ENCODE measurements around the gene PKNOX2.

Gene PKNOX2

DNA sequence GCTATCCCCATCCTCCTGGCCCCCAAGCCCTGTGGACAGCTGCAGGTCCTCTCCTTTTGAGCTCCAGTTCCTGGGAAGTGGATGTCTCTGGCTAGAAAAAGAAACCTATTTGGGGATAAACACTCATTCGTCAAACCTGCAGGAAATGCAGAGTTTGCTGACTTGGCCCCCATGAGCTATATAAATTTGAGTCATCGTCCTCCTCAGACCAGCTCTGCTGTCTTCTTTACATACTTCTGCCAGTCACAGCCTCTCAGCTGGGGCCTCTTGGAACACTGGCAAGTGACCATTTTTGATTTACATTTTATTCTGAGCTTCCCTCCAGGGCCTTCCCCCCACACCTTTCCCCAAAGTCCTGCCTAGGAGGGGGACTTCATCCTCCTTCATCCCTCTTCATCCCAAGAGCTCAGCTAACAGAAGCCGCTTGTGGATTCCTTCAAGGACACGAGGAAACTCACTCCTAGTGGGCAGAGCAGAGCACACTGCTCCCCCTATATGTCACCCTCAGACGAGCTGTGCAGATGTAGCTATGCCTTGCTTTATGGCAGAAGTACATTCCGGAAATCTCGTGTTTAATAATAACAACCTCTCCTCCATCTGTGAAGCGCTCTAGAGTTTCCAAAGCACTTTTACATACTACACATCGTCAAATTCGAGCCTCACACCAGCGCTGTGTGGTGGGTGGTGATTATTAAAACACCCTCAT, 199.7 kb downstream of the PKNOX2 start:
- peak; percentile 34 for DNase-seq (ENCODE audit: low spot score)

DNA sequence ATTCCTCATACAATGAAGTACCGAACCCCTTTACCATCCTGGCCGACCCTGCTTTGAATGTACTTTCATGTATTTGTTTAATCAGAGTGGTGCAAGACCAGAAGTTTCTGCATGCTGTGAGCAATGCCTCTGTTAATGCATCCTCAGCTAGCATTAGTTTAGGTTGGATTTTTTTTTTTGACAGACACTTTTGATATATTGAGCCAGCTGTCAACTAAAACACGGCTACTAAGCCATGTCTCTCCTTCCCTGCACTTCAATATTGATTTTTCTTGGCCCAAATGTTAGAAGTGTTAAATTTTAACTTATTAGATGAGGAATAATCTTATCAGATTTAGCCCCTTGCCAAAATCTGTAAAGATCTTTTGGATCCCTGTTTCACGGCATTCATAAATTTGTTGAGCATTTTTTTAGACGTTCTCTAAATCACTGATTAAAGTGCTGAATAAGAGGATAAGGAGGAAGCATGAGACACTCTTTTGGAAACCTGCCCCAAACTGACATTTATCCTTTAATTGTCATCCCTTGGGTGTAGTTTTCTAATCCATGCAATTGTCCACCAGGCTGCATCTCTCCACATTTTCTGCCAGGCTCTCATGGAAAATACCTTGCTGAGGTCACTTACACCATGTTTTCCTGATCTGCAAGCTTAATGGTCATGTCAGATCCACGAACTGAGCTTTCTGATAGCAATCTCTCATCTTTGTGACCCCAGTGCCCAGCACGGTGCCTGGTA, 200.8 kb downstream of the PKNOX2 start:
- DNase-seq (ENCODE audit: low spot score): no peak

DNA sequence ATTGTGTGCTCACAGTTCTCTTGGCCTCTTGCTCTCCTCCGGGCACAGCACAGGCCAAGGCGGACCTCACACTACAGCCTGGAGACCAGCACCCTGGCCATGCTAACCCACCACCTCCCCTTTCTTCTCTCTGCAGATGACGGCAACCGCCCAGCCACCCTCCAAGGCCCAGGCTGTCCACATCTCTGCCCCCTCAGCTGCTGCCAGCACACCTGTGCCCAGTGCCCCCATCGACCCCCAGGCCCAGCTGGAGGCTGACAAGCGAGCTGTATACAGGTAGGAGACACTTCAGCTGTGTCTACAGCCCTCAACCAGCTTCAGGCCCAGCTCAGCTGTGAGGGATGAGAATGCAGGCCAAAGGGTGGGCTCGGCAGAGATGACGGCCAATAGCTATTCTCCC, 203.2 kb downstream of the PKNOX2 start:
- DNase-seq (ENCODE audit: low spot score): no peak

DNA sequence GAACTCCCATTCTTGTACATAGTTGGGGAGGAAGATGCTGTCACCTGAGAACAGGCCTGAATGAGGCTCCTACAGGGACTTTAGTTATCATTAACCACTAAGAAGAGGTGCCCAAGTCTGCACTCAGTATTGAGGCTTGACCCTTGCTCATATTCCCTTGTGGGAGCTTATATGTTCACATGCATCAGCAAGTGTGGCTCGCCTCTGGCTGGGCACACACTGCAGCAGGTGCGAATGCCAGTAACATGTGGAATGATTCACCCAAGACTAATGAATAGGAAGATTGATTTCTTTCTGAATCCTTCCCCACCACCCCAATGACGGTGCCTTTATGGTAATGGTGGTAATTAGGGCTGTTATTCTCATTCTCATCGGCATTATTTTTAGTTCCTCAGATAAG, 204.2 kb downstream of the PKNOX2 start:
- no peak for DNase-seq (ENCODE audit: low spot score)

DNA sequence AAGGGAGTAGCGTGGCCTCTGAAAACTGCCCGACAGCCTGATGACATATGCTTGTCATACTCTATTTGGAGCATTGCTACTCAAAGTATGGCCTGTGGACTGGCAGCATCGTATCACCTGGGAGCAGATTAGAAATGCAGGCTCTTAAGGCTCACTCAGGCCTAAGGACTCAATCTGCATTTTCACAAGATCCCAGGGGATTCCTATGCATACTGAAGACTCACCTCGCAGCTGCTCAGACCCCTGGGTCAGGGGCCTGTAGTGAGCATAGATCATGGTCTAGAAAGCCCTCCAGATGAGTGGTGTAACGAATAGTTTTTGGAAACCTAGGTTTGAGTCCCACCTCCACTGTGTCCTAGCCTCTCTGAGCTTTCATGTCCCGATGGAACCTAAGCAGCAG, 205.3 kb downstream of the PKNOX2 start:
- no peak for DNase-seq (ENCODE audit: low spot score)

DNA sequence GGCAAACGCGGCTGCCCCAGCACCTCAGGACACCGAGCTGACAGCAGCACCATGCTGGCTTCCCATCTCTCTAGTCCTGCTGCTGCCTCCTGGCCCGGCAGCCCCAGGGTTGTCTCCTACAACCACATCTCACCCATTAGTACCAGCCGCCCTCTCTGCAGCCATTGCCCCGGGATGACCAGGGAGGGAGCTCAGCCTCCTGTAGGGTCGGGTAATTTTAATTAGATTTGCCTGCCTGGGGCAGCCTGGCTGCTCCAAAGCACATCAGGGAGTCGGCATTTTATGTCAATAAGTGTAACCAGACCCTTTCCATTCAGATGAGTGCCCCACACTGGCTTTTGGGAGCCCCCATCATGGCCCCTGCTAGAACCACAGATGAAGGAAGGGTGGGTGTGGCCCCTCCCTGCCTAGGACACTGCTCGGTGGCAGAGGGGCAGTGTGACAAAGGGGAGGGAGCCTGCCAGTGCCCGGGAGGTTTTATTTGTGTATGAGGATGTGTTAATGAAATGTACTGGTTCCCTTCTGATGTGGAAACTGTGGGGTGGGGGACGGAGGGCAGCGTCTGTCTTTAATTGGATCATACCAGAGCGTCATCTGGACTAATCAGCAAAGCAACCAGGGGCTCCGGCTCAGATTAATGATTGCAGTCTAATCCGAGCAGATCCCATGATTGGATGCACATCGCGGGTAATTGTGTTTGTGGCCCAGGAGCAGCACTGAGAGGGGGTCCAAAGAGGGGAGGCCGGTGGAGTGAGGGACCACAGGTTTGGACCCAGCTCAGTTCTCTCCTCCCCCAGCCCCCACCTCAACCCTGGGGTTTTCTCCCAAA, 206.2 kb downstream of the PKNOX2 start:
- DNase-seq (ENCODE audit: low spot score): no peak

DNA sequence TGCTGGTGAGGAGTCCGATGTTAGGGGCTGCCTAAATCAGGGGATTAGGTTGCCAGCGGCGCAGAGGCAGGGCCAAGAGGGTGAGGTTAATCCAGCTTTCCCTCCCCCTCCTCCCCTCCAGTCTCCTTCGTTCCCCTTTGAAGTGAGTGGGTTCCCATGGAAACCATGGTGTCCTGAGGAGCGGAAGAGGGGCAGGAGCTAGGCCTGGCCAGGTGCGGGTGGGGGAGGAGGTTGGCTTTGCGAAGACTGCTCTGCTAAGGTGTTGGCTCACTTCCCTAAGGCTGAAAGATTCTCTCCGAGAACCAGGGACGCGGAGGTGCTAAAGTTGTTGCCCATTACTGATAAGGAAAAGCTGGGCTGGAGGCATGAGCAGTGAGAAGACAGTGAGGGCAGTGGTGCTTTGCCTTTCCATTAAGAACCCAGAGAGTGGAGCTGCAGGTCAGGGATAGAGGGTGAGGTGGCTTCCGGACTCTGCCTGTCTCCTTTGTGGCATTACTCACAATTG, 206.9 kb downstream of the PKNOX2 start:
- no peak for DNase-seq (ENCODE audit: low spot score)

DNA sequence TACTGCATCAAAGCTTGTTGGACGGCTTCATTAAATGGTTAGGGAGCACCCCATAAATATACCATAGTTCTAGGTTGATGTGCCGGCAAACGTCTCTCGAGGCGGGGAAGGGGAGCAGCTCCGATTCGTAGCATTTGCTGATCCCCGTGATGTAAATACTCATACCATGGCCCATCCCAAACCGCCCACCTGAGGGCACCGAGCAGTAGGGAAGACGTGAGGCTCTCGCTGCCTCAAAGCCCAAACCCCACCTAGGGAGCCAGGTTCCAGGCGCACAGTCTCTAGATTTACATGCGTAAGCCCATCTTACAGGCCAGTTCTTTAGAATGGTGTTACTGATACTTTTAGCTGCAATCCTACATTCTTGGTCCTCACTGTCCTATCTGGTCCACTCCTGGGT, 207.5 kb downstream of the PKNOX2 start:
- DNase-seq (ENCODE audit: low spot score): no peak

DNA sequence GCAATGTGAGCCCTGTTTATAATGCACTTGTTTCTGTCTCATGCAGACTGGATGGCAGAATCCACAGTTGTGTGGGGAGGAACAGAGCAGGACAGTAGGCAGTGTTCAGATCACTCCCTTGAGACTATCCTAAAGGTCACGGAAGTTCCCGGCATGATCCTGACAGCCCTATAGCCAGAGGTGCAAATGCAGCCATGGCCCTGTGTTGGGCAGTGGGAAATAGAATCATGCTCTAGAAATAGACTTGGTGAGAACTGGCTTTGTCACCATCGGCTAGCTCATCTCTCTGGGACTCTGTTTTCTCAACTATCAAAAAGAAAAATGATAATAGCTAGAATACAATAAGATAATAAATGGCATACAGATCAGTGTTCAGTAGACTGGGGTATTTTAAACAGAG, 208.4 kb downstream of the PKNOX2 start:
- no peak for DNase-seq (ENCODE audit: low spot score)

DNA sequence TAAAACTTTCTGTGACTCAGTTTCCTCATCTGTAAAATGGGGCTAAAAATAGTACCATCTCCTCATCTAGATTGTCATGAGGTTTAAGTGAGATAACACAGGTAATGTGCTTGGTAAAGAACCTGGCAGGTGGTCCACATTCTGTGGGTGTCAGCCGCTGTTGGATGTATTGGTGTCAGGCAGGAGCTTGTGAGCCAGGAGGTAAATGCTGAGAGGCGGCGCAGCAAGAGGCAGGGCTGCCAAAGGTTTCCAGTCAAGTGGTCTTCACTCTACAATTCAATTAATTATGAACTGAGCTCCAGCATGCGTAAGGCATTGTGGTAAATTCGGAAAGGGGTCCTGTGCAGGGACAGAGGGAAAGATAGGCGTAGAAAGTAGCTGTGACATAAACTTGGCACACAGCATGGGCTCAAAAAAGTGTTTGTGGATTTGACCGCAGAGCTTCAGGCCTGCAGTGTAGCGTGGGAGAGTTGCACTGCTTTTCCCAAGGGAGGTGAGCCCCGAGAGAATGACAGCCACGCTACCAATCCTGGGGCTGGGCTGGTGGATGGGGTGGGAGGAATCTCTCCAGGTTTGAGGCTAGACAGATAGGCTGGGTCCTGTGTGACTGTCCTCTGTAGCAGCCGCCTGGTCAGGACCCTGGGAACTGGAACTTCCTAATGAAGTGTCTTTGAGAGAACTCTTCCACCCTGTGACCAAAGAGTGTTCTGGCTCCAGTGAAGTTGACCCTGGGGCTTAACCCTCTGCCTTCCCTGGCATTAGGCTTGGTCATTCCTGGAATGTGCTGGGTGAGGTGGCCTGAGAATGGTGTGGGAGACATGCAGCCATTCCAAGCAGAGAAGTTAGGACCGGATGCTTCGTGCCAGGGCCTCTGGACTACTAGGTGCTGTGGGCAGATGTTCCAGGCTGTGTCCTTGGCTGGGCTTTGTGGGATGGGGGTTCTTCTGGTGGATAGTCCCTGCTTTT, 209.2 kb downstream of the PKNOX2 start:
- DNase-seq (ENCODE audit: low spot score): no peak

DNA sequence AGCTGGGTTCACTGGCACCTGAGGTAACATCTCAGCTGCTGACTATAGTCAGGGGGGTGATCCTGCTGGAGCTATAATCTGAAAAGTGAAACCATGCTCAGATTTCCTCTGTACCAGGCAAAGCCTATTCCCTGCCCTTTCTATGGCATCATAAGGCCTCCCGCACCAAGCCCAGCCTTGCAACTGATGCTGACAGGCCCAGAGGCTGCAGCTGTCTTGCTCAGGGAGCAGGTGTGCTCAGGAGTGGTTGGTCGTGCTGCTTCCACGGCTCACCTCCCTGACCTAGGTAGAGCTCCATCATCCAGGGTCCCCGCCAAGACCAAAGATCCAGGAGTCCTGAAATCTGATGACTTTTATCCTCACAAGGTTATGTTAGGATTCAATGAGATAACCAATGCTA, 209.8 kb downstream of the PKNOX2 start:
- DNase-seq (ENCODE audit: low spot score): no peak

DNA sequence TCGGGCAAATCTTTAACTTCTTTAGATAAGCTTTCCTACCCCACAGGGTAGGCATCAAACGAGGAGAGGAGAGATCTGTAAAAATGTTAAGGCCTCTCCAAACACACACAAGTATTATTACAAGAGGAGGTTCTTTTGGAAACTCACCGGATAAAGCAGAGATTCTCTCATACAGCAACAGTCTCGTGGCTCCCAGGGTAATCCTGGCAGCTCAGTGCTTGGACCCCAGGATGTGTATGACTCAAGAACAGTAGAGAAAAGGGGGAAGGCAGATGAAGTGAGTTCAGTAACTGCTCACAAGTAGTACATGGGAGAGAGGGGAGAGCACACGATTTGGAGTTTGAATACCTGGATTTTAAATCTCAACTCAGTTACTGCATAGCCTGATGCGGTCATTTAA, 210.6 kb downstream of the PKNOX2 start:
- DNase-seq (ENCODE audit: low spot score): no peak

DNA sequence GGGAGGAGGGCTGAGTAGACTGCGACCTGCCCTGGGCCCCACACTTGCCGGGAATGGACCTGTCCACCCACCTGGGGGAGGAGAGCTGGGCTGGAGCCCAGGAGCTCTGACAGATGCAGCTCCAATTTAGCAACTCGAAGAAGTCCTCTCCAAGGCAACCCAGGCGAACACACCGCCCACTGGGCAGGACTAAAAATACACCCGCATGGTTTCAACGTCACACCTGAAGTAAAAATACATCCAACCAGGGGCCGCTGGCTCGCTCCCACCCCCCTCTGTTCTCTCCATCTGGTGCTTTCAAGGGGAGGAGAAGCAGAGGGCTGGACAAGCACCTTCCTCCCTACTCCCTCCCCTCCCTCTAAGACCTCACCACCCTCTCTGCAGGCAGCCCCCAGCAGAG, 211.6 kb downstream of the PKNOX2 start:
- DNase-seq (ENCODE audit: low spot score): no peak

DNA sequence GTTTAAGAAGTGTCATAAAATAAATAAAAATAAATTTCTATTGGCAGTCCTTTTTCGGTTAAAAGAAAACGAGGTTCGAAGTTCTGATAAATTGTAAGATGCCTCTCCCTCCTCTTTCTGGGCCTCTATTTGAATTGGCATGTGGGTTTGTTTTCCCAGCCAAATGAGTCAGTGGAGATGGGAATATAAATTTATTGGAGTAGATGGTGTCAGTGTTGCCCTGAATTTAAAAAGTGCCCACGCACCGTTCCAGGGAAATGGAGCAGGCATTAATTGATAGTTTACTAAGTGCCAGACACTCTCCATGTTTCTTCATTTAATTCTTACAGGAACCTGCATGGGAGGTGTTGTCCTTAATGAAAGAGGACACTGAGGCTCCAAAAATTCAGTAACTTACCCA, 212.3 kb downstream of the PKNOX2 start:
- DNase-seq (ENCODE audit: low spot score): peak; percentile 60

DNA sequence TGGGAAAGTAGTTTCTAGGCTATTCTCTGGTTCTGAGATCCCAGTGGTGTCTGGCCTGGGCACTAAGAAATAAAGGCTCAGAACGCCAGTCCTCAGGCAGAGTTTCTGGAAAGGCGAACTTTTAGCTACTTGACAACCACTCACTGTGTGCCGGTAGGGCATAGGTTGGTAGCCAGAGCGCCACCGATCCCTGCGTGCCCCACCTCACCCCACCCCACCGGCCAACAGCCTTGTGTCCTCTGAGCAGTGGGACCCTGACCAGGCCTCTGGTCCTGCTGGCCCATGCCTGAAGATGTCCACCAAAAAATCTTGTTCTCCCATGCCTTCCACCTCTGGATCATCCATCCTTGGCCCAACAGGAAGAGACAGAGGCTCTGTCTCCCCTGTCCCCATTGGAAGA, 213.5 kb downstream of the PKNOX2 start:
- no peak for DNase-seq (ENCODE audit: low spot score)

DNA sequence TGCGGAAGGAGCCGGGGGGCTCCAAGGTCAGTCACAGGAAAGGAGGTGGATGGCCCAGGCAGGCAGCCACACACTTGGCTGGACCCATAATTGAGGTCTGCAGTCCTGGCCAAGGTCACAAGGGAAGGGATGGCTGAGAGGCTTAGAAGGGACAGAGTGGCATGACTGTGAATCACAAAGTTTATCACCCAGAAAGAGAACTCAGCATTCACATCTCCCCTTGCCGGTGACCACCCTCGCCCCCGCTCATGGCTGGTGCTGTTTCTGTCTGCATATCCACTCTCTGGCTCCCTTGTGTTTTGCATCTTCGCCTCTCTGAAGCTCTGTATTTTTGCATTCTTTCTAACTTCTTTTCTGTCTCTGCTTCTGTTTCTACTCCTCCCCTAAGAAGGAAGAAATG, 214.0 kb downstream of the PKNOX2 start:
- DNase-seq (ENCODE audit: low spot score): no peak

DNA sequence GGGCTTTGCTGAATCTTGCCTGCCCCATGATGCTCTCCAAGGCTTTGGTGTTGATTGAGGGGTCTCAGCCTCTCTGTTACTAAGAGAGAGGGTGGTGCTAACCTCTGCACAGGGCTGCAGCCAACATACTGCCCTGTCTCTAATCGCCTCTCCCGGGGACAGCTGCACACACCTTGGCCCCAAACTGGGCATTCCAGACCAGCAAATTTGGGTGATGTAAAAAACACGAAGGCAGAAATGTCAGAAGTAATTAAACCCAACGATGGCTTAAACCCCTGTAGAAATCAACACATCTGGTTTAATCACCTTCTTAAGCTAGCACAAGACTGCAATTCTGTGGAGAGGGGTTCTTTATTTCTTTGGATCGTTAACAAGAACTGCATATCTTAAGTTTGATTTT, 215.0 kb downstream of the PKNOX2 start:
- no peak for DNase-seq (ENCODE audit: low spot score)

DNA sequence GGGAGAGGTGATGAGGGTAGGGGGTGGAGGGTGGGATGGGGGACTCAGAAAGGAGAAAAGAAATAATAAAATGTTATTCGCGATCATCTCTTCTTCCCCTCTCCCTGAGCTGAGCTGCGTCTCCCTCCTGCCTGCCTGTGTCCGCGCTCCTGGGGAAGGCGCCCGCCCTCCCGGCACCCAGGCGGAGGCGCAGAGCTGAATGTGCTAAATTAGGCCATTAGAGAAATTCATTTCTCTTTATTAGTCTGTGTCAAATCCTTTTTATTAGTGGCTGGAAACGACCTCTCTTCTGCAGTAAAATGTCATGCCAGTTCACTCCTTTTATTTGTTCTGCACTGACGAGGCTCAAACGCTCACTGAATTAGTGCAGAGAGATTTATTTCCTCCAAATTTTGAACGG, 215.4 kb downstream of the PKNOX2 start:
- DNase-seq (ENCODE audit: low spot score): no peak

DNA sequence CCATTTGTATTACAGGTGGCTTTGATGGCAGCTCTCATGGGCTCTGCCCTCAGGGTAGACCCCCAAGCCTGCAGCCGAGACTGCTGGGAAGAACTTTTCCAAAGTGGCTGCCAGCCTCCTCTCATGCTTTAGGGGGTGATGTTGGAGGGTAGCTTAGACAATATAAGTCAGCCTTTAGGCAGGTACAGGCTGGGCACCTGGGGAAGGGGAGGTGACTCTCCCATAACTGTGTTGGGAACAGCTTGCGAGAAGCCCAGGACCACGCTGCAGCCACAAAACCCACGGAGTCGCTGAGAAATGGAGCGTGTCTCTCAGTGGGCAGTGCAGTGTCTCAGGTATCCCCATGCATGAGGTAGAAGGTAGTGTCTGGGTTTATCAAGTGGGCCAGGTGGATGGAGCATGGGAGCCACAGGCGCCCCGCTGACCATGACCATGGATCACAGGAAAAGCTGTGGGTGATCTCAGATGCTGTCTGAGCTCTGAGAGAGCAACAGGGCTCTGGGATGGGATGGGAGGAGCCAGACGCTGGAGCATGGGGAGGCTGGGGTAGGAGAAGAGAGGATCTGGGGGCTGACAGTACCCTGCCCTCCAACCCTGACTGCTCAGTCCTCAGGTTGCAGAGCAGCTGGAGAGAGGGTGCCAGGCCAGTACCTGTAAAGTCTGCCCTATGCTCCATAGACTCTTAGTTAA, 216.3 kb downstream of the PKNOX2 start:
- DNase-seq (ENCODE audit: low spot score): no peak

DNA sequence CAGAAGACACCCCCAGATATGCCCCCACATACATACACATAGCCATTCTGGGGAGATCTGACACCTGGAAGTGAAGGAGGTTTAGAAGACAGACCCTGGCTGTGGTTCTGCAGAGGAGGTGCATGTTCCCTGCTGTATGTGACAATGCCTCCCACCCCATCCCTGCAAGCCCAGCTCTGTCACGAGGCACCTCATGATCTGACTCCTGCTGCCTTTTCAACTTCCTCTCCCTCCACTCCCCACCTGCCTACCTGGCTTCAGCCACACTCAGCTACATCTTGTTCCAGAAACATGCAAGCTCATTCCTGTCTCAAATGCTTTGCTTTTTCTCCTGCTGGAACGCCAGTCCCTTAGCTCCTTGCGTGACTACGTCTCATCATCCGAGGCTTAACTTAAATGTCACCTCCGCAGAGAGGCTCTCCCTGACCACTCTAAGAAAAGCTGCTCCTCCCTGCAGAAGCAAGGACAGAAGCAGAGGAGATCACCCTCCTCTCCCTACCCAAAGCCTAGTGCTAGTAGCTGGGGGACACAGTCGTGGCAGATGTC, 217.0 kb downstream of the PKNOX2 start:
- DNase-seq (ENCODE audit: low spot score): no peak

DNA sequence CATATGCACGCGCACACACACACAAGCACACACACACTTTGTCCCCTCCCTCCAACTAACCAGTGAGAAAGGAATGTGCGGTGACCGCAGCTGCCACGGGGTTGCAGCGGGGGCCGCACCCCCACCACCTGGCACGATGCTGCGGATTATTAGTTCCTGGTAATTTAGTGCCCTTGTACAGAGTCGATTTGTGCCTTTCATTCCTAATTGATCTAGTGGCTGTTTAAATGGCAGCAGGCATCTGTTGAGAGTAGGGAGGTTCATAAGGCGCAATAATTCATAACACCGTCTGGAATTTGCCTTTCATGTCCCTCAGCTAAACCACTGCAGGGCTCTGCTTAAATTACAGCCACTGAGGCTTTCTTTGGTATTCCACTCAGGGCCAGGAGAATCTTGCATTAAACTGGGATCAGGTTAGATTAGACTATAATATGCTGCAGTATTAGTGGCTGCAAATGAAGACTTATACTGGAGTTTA, 217.8 kb downstream of the PKNOX2 start:
- DNase-seq (ENCODE audit: low spot score): no peak

Data from AG20443 (cell line).